Neural progenitor cell (in vitro differentiated cells): ENCODE measurements around the gene LDB3. TPM values are rescaled to one million over a fixed set of nuclear protein-coding genes. Genes with fewer than 3 reads are reported as not detected.
"Not testable (repeated sequence)": the region's sequence is repeated elsewhere in the genome, so short reads cannot be mapped to it uniquely, and the experiment has no call there.

Experiments
- DNase-seq: peaks from one replicate; pipeline ENCODE4 v3.0.0-alpha.2; 2016; ENCODE audit warnings: low spot score
- H2AFZ ChIP-seq: fragments of 200-600 bp; sonication (generic); replicated peaks from 2 replicates; pipeline ENCODE4 v1.6.1; 2016; ENCODE audit warnings: antibody characterized with exemption
- H3F3A ChIP-seq: fragments of 200-600 bp; sonication (generic); 2 replicates; pipeline ENCODE4 v1.6.1; 2016; ENCODE audit warnings: antibody characterized with exemption, low read depth
- H3K27ac ChIP-seq: fragments of 200-600 bp; sonication (generic); 2 replicates; pipeline ENCODE4 v1.5.1; 2016; ENCODE audit warnings: mild to moderate bottlenecking
- H3K27me3 ChIP-seq: fragments of 200-600 bp; sonication (generic); 2 replicates; pipeline ENCODE4 v1.6.1; 2016; ENCODE audit warnings: mild to moderate bottlenecking, moderate library complexity
- H3K36me3 ChIP-seq: fragments of 200-600 bp; sonication (generic); 2 replicates; pipeline ENCODE4 v1.5.1; 2016
- H3K4me1 ChIP-seq: fragments of 200-600 bp; sonication (generic); 2 replicates; pipeline ENCODE4 v1.6.1; 2016; ENCODE audit warnings: mixed run types
- H3K4me2 ChIP-seq: fragments of 200-600 bp; sonication (generic); 2 replicates; pipeline ENCODE4 v1.6.1; 2016
- H3K4me3 ChIP-seq: fragments of 200-600 bp; sonication (generic); 2 replicates; pipeline ENCODE4 v1.5.1; 2016
- H3K79me2 ChIP-seq: fragments of 200-600 bp; sonication (generic); 2 replicates; pipeline ENCODE4 v1.6.1; 2016; ENCODE audit warnings: low read depth
- H3K9ac ChIP-seq: fragments of 200-600 bp; sonication (generic); 2 replicates; pipeline ENCODE4 v1.6.1; 2016
- H3K9me3 ChIP-seq: fragments of 200-600 bp; sonication (generic); 2 replicates; pipeline ENCODE4 v1.5.1; 2016; ENCODE audit warnings: low read depth
- H4K20me1 ChIP-seq: fragments of 200-600 bp; sonication (generic); 2 replicates; pipeline ENCODE4 v1.6.1; 2016; ENCODE audit warnings: low read depth
- H3K27ac Mint-ChIP-seq: 3 replicates; pipeline ENCODE4 v1.8.0; 2021; ENCODE audit warnings: mixed read lengths
- H3K27me3 Mint-ChIP-seq: 2 replicates; pipeline ENCODE4 v1.8.0; 2022; ENCODE audit warnings: low read depth, mild to moderate bottlenecking, inconsistent platforms, moderate library complexity, mixed read lengths; ENCODE audit not compliant: insufficient read depth
- H3K36me3 Mint-ChIP-seq: 3 replicates; pipeline ENCODE4 v1.8.0; 2021; ENCODE audit warnings: mixed read lengths
- H3K4me1 Mint-ChIP-seq: 3 replicates; pipeline ENCODE4 v1.8.0; 2021; ENCODE audit warnings: mixed read lengths
- H3K4me3 Mint-ChIP-seq: 3 replicates; pipeline ENCODE4 v1.8.0; 2021; ENCODE audit warnings: mild to moderate bottlenecking, moderate library complexity, mixed read lengths
- H3K9me3 Mint-ChIP-seq: 3 replicates; pipeline ENCODE4 v1.8.0; 2020; ENCODE audit warnings: mixed read lengths
- EZH2 ChIP-seq: fragments of 200-600 bp; sonication (generic); IDR thresholded peaks from 2 replicates; pipeline ENCODE4 v1.6.1; 2017; ENCODE audit warnings: antibody characterized with exemption, mild to moderate bottlenecking, moderate library complexity
- EZH2phosphoT487 ChIP-seq: fragments of 200-600 bp; sonication (generic); IDR thresholded peaks from 2 replicates; pipeline ENCODE4 v1.6.1; 2017; ENCODE audit warnings: antibody characterized with exemption
- total RNA-seq: library from RNA; depleted of rRNA; stranded (reverse); fragments of >200 nt; gene quantifications from 2 replicates; pipeline ENCODE4 v1.2.3, GENCODE V29; 2015; ENCODE audit warnings: low replicate concordance
- TF ChIP-seq, protein P1 (sequence below): fragments of 200-600 bp; sonication (generic); IDR thresholded peaks from 2 replicates; pipeline ENCODE4 v1.5.1; 2017; ENCODE audit warnings: antibody characterized with exemption, mild to moderate bottlenecking

The LDB3 gene
- total RNA-seq, 1 donor from 2014 or later, result not detected

DNA sequence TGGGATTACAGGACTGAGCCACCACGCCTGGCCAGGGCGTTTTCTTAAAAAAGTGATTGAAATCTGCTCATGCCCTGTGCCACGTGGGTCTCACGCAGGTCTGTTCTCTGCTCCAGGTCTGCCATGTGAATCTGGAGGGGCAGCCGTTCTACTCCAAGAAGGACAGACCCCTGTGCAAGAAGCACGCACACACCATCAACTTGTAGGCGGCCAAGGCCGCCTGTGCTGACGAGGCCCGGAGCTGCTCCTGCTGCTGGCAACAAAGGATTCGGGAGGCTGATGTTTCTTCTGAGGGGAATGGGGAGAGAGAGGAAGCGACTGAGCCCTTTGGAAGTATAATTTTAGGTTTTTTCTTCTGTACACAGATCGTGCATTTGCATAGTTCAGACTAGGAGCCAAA is 64.5 kb downstream of the LDB3 start:
- H3K9me3 Mint-ChIP-seq, result no peaks in the 10 kb centered on the region
- no peaks in the 10 kb centered on the region for H3K36me3 Mint-ChIP-seq
- H3K9ac ChIP-seq, result no peak overlapping the region
- peak overlapping the region; percentile 33 for H2AFZ ChIP-seq
- no peaks in the 10 kb centered on the region for H3K36me3 ChIP-seq
- H3K9me3 ChIP-seq, result no peaks in the 10 kb centered on the region
- peak overlapping the region; percentile 10 for H3K4me2 ChIP-seq
- peaks cover 7% of the 10 kb centered on the region for H3K27me3 Mint-ChIP-seq
- no peaks in the 10 kb centered on the region for H4K20me1 ChIP-seq
- H3K27me3 ChIP-seq, result no peaks in the 10 kb centered on the region
- H3K4me3 ChIP-seq, result no peak overlapping the region
- H3K4me1 ChIP-seq, result peaks cover 8% of the 10 kb centered on the region
- H3F3A ChIP-seq, result peaks cover 5% of the 10 kb centered on the region
- no peak overlapping the region for H3K27ac ChIP-seq
- no peaks in the 10 kb centered on the region for H3K79me2 ChIP-seq
- H3K27ac Mint-ChIP-seq, result peak overlapping the region; percentile 59
- no peak for TF ChIP-seq EZH2
- TF ChIP-seq, protein P1, sequence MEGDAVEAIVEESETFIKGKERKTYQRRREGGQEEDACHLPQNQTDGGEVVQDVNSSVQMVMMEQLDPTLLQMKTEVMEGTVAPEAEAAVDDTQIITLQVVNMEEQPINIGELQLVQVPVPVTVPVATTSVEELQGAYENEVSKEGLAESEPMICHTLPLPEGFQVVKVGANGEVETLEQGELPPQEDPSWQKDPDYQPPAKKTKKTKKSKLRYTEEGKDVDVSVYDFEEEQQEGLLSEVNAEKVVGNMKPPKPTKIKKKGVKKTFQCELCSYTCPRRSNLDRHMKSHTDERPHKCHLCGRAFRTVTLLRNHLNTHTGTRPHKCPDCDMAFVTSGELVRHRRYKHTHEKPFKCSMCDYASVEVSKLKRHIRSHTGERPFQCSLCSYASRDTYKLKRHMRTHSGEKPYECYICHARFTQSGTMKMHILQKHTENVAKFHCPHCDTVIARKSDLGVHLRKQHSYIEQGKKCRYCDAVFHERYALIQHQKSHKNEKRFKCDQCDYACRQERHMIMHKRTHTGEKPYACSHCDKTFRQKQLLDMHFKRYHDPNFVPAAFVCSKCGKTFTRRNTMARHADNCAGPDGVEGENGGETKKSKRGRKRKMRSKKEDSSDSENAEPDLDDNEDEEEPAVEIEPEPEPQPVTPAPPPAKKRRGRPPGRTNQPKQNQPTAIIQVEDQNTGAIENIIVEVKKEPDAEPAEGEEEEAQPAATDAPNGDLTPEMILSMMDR, result no peak
- TF ChIP-seq EZH2phosphoT487, result no peak
- no peak for DNase-seq
- peaks cover 10% of the 10 kb centered on the region for H3K4me1 Mint-ChIP-seq
- no peak overlapping the region for H3K4me3 Mint-ChIP-seq

DNA sequence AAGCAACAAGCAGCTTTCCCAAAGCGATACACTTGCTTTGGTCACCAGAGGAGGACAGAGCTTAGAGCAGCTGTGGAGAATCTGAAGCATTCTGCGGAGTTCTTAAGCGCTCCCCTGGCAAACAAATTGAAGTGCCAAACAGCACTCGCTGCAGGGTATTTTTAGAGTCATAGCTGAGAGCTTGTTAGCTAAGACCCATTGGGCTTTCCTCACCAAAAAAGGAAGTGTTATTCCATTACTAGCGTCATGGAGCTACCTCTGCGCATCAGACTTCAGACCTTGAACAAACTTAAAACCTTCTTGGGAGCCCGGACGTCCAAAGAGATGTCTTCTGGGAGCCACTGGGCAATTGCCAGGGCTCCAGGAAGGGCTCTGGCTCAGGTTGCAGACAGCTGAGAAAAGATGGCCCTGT is 65.0 kb downstream of the LDB3 start:
- no peaks in the 10 kb centered on the region for H4K20me1 ChIP-seq
- H3K4me1 Mint-ChIP-seq, result peaks cover 10% of the 10 kb centered on the region
- no peaks in the 10 kb centered on the region for H3K27me3 ChIP-seq
- peaks cover 7% of the 10 kb centered on the region for H3K27me3 Mint-ChIP-seq
- DNase-seq, result no peak
- peak overlapping the region; percentile 70 for H3K27ac Mint-ChIP-seq
- H3K27ac ChIP-seq, result no peak overlapping the region
- no peaks in the 10 kb centered on the region for H3K9me3 ChIP-seq
- H3K4me1 ChIP-seq, result peaks cover 8% of the 10 kb centered on the region
- no peaks in the 10 kb centered on the region for H3K79me2 ChIP-seq
- H3K4me3 Mint-ChIP-seq, result no peak overlapping the region
- peaks cover 5% of the 10 kb centered on the region for H3F3A ChIP-seq
- no peak overlapping the region for H3K9ac ChIP-seq
- no peaks in the 10 kb centered on the region for H3K36me3 ChIP-seq
- peak overlapping the region; percentile 10 for H3K4me2 ChIP-seq
- H2AFZ ChIP-seq, result peak overlapping the region; percentile 33
- H3K4me3 ChIP-seq, result no peak overlapping the region
- TF ChIP-seq EZH2, result no peak
- no peak for TF ChIP-seq EZH2phosphoT487
- TF ChIP-seq, protein P1, result no peak
- H3K36me3 Mint-ChIP-seq, result no peaks in the 10 kb centered on the region
- H3K9me3 Mint-ChIP-seq, result no peaks in the 10 kb centered on the region

DNA sequence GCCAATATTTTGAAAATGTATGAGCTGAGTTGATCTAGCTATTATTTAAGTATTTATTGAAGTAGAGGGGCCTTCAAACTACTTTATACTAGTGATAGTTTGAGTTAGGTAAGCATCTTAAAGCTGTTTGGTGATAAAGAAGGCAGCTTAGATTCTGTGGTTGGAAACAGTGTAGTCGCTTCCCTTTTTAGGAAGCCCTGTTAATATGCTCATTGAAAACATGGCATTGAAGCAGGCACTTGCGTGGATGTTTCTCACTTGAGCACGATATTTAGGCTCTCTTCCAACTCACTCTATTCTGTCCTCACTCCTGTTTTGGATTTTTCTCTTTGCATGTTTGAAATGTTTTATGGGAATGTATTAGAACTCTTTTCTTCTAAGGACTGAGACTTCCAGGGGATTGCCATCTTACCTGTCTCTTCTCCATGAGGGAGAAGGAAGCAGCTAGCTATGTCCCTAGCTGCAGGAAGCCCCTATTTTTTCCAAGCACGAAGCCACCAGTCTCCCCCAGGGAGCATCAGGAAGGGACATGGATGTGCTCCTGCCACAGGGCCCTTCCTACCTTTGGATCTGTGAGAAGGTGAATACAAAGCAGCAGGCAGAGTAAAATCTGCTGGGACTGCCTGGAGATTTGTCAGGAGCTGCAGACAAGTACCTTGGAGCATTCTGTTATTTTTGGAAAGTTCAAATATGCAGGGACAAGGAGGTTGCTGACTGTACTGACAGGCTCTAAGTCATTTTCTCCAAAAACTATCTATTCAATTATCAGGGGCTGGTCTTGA is 66.1 kb downstream of the LDB3 start:
- Mint-ChIP-seq H3K27ac (no peak overlapping the region), H3K9me3 (no peaks in the 10 kb centered on the region), H3K4me1 (peaks cover 10% of the 10 kb centered on the region), H3K36me3 (no peaks in the 10 kb centered on the region), H3K27me3 (peaks cover 7% of the 10 kb centered on the region), H3K4me3 (no peak overlapping the region)
- Histone ChIP-seq H3K36me3 (no peaks in the 10 kb centered on the region), H3K4me3 (no peak overlapping the region), H3K9ac (no peak overlapping the region), H2AFZ (no peak overlapping the region), H3K27me3 (no peaks in the 10 kb centered on the region), H4K20me1 (no peaks in the 10 kb centered on the region), H3K9me3 (no peaks in the 10 kb centered on the region), H3K27ac (no peak overlapping the region), H3K4me1 (peaks cover 8% of the 10 kb centered on the region), H3K79me2 (no peaks in the 10 kb centered on the region), H3F3A (peaks cover 5% of the 10 kb centered on the region), H3K4me2 (no peak overlapping the region)
- TF ChIP-seq, protein P1, result no peak
- TF ChIP-seq EZH2phosphoT487 (no peak), EZH2 (no peak)
- DNase-seq, result no peak

DNA sequence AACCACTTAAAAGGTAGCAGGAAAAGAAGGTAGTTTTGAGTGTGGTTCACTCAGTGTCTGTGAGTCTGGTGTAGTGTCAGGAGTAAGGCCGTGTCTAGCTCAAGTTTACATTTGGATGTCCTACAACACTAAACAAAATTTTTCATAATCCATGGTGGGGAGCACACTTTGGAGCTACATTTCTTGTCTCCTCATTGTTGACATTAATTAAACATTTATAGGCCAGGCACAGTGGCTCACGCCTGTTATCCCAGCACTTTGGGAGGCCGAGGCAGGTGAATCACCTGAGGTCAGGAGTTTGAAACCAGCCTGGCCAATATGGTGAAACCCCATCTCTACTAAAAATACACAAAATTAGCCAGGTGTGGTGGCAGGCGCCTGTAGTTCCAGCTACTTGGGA is 67.0 kb downstream of the LDB3 start:
- not testable (repeated sequence) for H3K9me3 ChIP-seq, H3K36me3 Mint-ChIP-seq

More for the DNA sequence above, 67.0 kb downstream of the LDB3 start:
- H3K27me3 ChIP-seq, H4K20me1 ChIP-seq, H3K79me2 ChIP-seq, H3F3A ChIP-seq, H3K27ac ChIP-seq, H3K4me3 Mint-ChIP-seq, H3K36me3 ChIP-seq, H3K27me3 Mint-ChIP-seq, DNase-seq, H3K4me1 Mint-ChIP-seq, H3K27ac Mint-ChIP-seq, H3K4me3 ChIP-seq, H2AFZ ChIP-seq, H3K9me3 Mint-ChIP-seq, H3K4me1 ChIP-seq, H3K4me2 ChIP-seq, H3K9ac ChIP-seq: not testable (repeated sequence)
